AG04450 (cell line): Measurements from ENCODE around the gene PCYT2. TPM values are rescaled to one million over a fixed set of nuclear protein-coding genes. Genes with fewer than 3 reads are reported as not detected.

Source experiments
- CTCF ChIA-PET: fragments of 300-600, 350-600 bp; formaldehyde crosslinking; extraction: SDS; loops from one replicate; lab custom pipeline; 2022; ENCODE audit warnings: antibody characterized with exemption, inconsistent platforms; lab: Charles Lee
- POLR2A ChIA-PET: fragments of 350-600 bp; formaldehyde crosslinking; extraction: SDS; loops from one replicate; lab custom pipeline; 2021; ENCODE audit warnings: antibody characterized with exemption, inconsistent platforms; lab: Yijun Ruan, JAX
- DNase-seq: peaks from one replicate; pipeline ENCODE4 v3.0.0-alpha.2; 2011; ENCODE audit warnings: low read depth, low spot score
- H3K27ac ChIP-seq: one replicate; pipeline ENCODE4 v1.5.1; 2012; ENCODE audit warnings: low read depth, low read length, control low read depth
- H3K27me3 ChIP-seq: one replicate; pipeline ENCODE4 v1.6.0; 2012; ENCODE audit warnings: low read length; ENCODE audit not compliant: control insufficient read depth, insufficient read depth
- H3K4me3 ChIP-seq: 2 replicates; pipeline ENCODE4 v1.5.1; 2011; ENCODE audit warnings: mild to moderate bottlenecking, low read depth, low read length, control low read depth
- H3K9me3 ChIP-seq: 2 replicates; pipeline ENCODE4 v1.5.1; 2012; ENCODE audit warnings: low read length; ENCODE audit not compliant: control insufficient read depth, insufficient read depth
- polyA plus RNA-seq: library from polyadenylated mRNA; depleted of rRNA; stranded (reverse); fragments of >200 nt; gene quantifications from 2 replicates; pipeline ENCODE4 v1.2.3, GENCODE V29; 2011
- TF ChIP-seq, protein P1 (sequence below): IDR thresholded peaks from 2 replicates; pipeline ENCODE4 v1.5.1; 2011; ENCODE audit warnings: low read depth, low read length, control low read depth, inconsistent platforms

Gene PCYT2
- polyA plus RNA-seq, 1 experiment, result 25.2 TPM

DNA sequence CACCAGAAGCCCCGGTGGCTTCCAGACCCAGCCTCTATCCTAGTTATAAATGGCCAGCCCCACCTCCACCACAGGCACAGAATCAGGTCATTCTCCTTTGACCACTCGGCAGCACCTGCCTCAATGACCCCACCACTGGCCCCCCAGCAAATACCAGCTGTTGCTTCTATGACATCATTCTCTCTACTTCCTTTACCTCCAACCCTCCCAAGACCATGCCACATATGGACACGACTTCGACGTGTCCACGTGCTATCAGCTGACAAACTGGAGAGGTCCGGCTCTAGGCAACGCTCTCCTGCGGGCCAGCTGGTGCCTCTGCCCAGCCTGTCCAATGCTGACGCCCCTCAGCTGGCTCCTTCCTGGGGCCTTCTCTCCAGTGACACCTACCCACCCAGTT lies 25.7 kb downstream of the PCYT2 start:
- ChIA-PET POLR2A (no interaction called here), CTCF (no interaction called here)
- TF ChIP-seq, protein P1, sequence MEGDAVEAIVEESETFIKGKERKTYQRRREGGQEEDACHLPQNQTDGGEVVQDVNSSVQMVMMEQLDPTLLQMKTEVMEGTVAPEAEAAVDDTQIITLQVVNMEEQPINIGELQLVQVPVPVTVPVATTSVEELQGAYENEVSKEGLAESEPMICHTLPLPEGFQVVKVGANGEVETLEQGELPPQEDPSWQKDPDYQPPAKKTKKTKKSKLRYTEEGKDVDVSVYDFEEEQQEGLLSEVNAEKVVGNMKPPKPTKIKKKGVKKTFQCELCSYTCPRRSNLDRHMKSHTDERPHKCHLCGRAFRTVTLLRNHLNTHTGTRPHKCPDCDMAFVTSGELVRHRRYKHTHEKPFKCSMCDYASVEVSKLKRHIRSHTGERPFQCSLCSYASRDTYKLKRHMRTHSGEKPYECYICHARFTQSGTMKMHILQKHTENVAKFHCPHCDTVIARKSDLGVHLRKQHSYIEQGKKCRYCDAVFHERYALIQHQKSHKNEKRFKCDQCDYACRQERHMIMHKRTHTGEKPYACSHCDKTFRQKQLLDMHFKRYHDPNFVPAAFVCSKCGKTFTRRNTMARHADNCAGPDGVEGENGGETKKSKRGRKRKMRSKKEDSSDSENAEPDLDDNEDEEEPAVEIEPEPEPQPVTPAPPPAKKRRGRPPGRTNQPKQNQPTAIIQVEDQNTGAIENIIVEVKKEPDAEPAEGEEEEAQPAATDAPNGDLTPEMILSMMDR, result no peak
- Histone ChIP-seq H3K4me3 (no peak overlapping the region), H3K27ac (no peak overlapping the region), H3K9me3 (no peaks in the 10 kb centered on the region), H3K27me3 (no peaks in the 10 kb centered on the region)
- DNase-seq, result no peak

DNA sequence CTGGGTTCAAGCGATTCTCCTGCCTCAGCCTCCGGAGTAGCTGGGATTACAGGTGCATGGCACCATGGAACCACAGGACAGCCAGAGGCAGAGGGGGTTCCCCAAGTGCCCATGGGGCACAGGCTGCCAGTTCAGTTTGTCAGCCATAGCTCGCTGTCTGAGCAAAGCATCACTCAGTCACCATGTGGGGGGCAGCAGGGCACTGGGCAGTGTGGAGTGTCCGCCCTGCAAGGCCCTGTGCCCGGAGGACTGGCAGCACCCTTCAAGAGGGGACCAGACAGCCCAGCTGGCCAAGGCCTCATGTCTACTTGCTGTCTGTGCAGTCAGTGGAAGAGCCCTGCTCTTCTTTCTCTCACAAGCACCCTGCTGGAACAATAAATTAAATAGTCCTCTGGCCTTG lies 26.2 kb downstream of the PCYT2 start:
- Histone ChIP-seq H3K27me3 (no peaks in the 10 kb centered on the region), H3K4me3 (no peak overlapping the region), H3K27ac (peak overlapping the region; percentile 21), H3K9me3 (no peaks in the 10 kb centered on the region)
- ChIA-PET POLR2A (no interaction called here), CTCF (no interaction called here)
- no peak for DNase-seq
- TF ChIP-seq, protein P1, result no peak

DNA sequence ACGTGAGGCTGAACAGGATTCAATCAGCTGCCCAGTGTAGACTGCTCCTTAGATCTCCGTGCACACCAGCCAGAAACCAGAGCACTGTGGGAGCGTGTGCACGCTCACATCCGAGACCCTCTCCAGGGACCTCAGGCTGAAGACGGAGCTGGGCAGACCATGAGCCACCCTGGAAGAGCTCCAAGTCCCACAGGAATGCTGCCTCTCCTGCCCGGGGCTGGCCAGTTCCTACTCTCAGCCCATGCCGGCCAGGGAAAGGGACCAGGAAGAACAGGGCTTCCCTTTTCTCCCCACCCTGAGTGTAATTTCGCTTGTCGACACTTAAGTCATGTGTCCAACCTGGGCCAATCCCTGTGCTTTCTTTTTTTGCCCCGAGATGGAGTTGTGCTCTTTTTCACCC lies 26.7 kb downstream of the PCYT2 start:
- no peak overlapping the region for H3K27ac ChIP-seq
- ChIA-PET POLR2A (no interaction called here), CTCF (no interaction called here)
- no peak for DNase-seq
- no peaks in the 10 kb centered on the region for H3K27me3 ChIP-seq
- TF ChIP-seq, protein P1, result no peak
- H3K9me3 ChIP-seq, result no peaks in the 10 kb centered on the region; the same call in 1 of the 2 replicates
- H3K4me3 ChIP-seq, result no peak overlapping the region

DNA sequence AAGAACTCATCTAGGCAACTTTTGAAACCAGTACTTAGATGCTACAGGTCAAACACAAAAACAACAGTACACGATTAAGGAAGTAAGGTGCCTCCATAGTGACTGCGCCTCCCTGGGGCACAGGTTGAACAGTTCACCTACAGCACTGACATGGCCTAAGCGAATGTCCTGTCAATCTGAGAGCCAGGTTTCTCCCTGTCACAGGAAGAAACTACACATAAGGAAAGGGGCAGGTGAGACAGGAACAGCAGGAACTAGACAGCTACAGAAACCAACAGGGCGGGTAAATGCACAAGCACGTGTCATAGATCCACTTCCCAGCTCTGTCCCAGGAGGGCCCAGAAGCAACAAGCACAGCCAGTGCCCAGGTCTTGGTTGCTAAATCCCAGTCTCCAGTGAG lies 32.1 kb downstream of the PCYT2 start:
- Histone ChIP-seq H3K9me3 (no peaks in the 10 kb centered on the region; the same call in 1 of the 2 replicates), H3K27me3 (no peaks in the 10 kb centered on the region), H3K4me3 (no peak overlapping the region), H3K27ac (no peak overlapping the region)
- ChIA-PET CTCF (no interaction called here), POLR2A (no interaction called here)
- TF ChIP-seq, protein P1, result no peak
- DNase-seq, result no peak

DNA sequence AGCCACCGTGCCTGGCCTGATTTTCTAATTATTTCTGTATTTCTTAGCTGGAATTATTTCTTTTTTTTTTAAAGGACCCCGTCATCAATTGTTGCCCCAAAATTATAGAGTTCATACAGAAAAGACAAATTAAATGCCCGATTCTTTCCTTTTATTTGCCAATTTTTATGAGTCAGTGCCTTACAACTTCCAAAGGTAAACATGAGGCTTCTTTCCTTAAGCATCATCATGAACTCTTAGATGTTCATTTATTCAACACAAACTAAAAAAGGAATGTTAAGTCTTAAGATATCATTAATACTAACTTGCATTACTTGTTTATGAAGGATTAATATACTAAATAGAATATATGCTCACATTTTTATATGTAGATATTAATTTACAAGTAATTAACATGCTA lies 32.9 kb downstream of the PCYT2 start:
- no peak for DNase-seq
- Histone ChIP-seq H3K27ac (no peak overlapping the region), H3K9me3 (no peaks in the 10 kb centered on the region; the same call in 1 of the 2 replicates), H3K4me3 (no peak overlapping the region), H3K27me3 (no peaks in the 10 kb centered on the region)
- TF ChIP-seq, protein P1, result no peak
- ChIA-PET CTCF (no interaction called here), POLR2A (interaction anchor here (0.7 kb wide), 1 partner anchor 11 kb away, joined by 6 read pairs; no protein-coding TSS in a partner anchor)
